IPS-20b (cell line): ENCODE results near the gene RDH14.

Experiments used
- H3K27ac ChIP-seq: one replicate; pipeline ENCODE4 v1.5.1; 2013; ENCODE audit warnings: low read length
- H3K27me3 ChIP-seq: 2 replicates; pipeline ENCODE4 v1.6.1; 2013; ENCODE audit warnings: mild to moderate bottlenecking, low read length, inconsistent platforms; ENCODE audit not compliant: insufficient read depth
- H3K36me3 ChIP-seq: 2 replicates; pipeline ENCODE4 v1.6.1; 2013; ENCODE audit warnings: low read depth, mild to moderate bottlenecking, inconsistent platforms, low read length, moderate library complexity; ENCODE audit not compliant: insufficient read depth
- H3K4me1 ChIP-seq: 2 replicates; pipeline ENCODE4 v1.6.1; 2013; ENCODE audit warnings: mild to moderate bottlenecking, control low read depth, inconsistent platforms, low read length, moderate library complexity; ENCODE audit not compliant: insufficient read depth
- H3K4me3 ChIP-seq: 2 replicates; pipeline ENCODE4 v1.5.1; 2013; ENCODE audit warnings: mild to moderate bottlenecking, low read length, inconsistent platforms
- H3K9ac ChIP-seq: 2 replicates; pipeline ENCODE4 v1.6.1; 2013; ENCODE audit warnings: low read depth, mild to moderate bottlenecking, inconsistent platforms, low read length, moderate library complexity
- H3K9me3 ChIP-seq: 2 replicates; pipeline ENCODE4 v1.6.1; 2013; ENCODE audit warnings: mild to moderate bottlenecking, low read depth, low read length, inconsistent platforms; ENCODE audit not compliant: insufficient read depth

RDH14 gene

DNA sequence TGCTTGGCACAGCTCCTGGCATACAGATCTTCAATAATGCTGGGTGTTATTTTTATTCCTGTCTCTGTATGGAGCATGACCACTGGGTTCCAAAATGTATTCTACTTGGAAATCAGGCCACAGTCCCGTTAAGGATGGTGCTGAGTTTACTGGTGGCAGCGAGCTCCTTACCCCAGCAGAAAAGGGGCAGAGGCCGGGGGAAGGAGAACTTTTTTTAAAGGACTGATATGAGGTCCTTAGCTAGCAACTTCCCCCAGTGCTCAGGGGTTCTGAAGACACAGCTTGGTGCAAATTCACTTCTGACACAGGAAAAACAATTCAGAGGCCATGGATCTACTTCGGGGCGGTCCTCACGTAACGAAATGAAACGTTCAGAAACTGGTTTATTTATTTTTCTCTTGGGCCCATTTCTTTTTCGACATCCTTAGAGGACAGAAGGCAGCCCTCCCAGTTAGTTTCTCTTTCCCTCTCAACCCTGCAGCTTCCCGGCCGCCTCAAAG is 872 bp downstream of the RDH14 start:
- H3K9ac ChIP-seq, result peak overlapping the region; percentile 69
- peaks cover 11% of the 10 kb centered on the region for H3K36me3 ChIP-seq
- H3K27me3 ChIP-seq, result no peaks in the 10 kb centered on the region
- peak overlapping the region; percentile 93 for H3K4me3 ChIP-seq
- no peak overlapping the region for H3K27ac ChIP-seq
- H3K9me3 ChIP-seq, result no peaks in the 10 kb centered on the region
- peaks cover 17% of the 10 kb centered on the region; the same call in 1 of the 2 replicates for H3K4me1 ChIP-seq

DNA sequence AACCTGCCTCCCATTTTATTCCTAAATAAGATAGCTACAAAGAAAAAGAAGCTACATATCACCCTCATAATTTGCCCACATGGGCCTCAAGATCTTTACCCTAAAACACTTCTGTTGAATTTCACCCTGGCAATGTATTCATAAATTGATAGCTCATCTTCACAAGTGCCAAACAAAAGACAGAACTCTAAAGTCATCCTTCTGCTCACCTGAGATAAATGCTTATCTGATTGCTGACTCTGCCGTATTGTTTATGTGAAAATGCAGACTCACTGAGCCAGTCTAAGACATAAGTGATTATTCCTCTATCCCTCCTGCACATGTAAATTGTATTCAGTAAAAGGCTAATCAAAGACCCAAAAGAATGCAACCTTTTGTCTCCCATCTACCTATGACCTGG is 2.0 kb downstream of the RDH14 start:
- H3K36me3 ChIP-seq, result peaks cover 14% of the 10 kb centered on the region
- H3K27ac ChIP-seq, result peak overlapping the region; percentile 63
- no peaks in the 10 kb centered on the region for H3K9me3 ChIP-seq
- H3K9ac ChIP-seq, result peak overlapping the region; percentile 69; the same call in 1 of the 2 replicates
- peaks cover 17% of the 10 kb centered on the region; the same call in 1 of the 2 replicates for H3K4me1 ChIP-seq
- peak overlapping the region; percentile 93 for H3K4me3 ChIP-seq
- no peaks in the 10 kb centered on the region for H3K27me3 ChIP-seq

DNA sequence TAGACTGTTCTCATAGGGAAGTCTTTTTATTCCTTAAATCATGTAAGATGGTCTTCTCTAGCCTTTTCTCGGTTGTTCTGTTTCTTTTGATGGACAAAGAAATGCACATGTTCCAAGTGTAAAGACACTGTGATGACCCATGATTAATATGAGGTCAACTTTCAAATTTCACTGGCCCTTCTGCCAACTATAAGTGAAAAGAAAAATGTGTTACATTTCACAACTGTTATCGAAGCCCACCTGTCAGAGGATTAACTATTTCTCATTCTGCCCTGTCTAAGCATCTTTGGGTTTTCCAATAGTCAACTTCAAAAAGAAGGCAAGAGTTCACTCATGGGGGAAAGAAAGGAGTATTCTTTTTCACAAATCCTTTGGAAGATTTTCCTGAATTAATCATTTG is 3.3 kb downstream of the RDH14 start:
- H3K9ac ChIP-seq, result no peak overlapping the region
- H3K9me3 ChIP-seq, result no peaks in the 10 kb centered on the region
- peaks cover 17% of the 10 kb centered on the region; the same call in 1 of the 2 replicates for H3K4me1 ChIP-seq
- no peak overlapping the region for H3K4me3 ChIP-seq
- H3K36me3 ChIP-seq, result peaks cover 14% of the 10 kb centered on the region
- no peak overlapping the region for H3K27ac ChIP-seq
- H3K27me3 ChIP-seq, result no peaks in the 10 kb centered on the region

DNA sequence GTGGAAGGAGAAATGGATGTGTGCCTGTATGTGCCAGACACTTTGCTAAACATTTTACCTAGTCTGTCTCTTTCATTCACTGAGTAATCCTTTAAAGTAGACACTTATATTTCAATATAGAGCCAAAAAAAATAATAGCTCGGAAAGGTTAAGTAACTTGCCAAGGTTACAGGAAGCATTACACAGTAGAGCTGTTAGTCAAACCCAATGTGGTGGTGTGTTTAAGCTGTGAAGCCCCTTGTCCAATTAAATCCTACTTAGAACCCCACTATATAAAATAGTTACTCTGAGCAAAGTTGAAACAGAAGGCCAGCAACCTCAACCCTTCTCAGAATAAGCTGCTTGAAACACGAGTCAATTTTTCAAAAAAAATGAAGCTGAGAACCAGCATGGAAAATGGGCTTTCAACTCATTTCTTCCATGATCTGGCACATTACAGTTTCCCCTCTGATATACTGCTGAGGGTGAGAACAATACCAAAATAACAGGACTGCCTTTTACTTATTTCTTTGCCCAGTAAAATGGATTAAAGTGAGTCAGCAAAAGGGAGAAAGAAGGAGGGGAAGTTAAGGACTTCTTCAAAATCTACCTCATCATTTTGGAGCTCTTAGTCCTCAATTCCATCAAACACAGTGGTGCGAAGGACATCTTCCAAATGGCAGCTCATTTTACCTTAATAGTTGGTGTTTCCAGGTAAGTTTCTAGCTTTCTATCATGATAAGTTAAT is 7.9 kb downstream of the RDH14 start:
- Histone ChIP-seq H3K27ac (no peak overlapping the region), H3K9me3 (no peaks in the 10 kb centered on the region), H3K4me3 (no peak overlapping the region), H3K9ac (no peak overlapping the region), H3K36me3 (peaks cover 14% of the 10 kb centered on the region), H3K27me3 (no peaks in the 10 kb centered on the region), H3K4me1 (0 out of 2 replicates have a peak, but pooled peaks cover under 1% of the 10 kb centered on the region)

DNA sequence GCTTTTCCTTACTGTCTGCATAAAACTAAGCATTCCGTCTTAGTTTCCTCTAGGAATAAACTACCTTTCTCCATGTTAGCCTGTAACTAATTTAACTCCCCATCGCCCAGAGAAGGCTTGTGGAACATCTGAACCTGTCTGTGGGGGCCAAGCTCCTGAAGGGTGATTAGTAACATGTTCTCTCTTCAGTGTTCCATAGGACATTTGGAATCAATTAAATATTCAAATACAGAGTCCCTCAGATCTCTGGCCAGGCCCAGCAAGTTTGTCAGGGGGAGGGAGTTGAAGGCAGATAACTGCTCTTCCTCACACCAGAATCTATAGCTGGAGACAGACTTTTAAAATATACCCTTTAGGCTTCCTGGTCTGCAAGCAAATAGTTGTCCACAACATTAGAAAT is 8.8 kb downstream of the RDH14 start:
- H3K36me3 ChIP-seq, result peaks cover 14% of the 10 kb centered on the region

DNA sequence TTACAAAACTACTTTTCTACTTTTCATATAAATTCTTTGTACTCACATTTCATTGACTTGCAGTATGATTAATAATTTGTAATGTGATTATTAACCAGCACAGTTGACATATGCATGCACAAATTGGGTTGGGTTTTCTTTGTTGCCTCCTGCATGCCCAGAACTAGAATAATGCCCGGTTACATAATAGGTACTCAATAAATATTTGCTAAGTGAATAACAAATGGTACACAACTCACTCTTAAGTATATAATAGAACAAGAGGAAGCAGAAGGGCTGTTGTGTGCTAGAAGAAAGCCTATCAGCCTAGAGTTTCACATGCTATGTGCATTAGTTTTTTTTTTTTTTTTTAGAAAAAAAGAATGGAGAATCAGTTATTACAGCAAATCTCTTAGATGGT is 9.3 kb downstream of the RDH14 start:
- Histone ChIP-seq H3K36me3 (peaks cover 14% of the 10 kb centered on the region), H3K4me3 (no peak overlapping the region), H3K27me3 (no peaks in the 10 kb centered on the region), H3K27ac (no peak overlapping the region), H3K4me1 (peaks cover 8% of the 10 kb centered on the region; the same call in 1 of the 2 replicates), H3K9me3 (no peaks in the 10 kb centered on the region), H3K9ac (no peak overlapping the region)

More for the DNA sequence above, 8.8 kb downstream of the RDH14 start:
- H3K9ac ChIP-seq, result no peak overlapping the region
- H3K9me3 ChIP-seq, result no peaks in the 10 kb centered on the region
- no peaks in the 10 kb centered on the region for H3K27me3 ChIP-seq
- H3K4me3 ChIP-seq, result no peak overlapping the region
- H3K27ac ChIP-seq, result no peak overlapping the region
- H3K4me1 ChIP-seq, result peaks cover 5% of the 10 kb centered on the region; the same call in 1 of the 2 replicates

DNA sequence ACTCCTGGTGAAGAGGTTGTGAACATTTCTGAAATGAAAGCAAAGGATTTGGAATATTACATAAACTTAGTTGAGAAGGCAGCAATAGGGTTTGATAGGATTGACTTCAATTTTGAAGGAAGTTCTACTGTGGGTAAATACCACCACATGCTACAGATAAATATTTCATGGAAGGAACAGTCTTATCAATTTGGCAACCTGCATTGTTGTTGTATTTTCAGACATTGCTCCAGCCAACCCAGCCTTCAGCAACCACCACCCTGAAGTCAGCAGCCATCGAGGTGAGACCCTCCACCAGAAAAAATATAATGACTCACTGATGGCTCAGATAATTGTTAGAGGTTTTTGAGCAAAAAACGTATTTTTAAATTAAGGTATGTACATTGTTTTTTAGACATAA is 10.0 kb downstream of the RDH14 start:
- H3K27me3 ChIP-seq, result no peaks in the 10 kb centered on the region
- H3K9ac ChIP-seq, result no peak overlapping the region
- peaks cover 8% of the 10 kb centered on the region; the same call in 1 of the 2 replicates for H3K4me1 ChIP-seq
- no peak overlapping the region for H3K27ac ChIP-seq
- H3K9me3 ChIP-seq, result no peaks in the 10 kb centered on the region
- peaks cover 11% of the 10 kb centered on the region for H3K36me3 ChIP-seq
- H3K4me3 ChIP-seq, result no peak overlapping the region

DNA sequence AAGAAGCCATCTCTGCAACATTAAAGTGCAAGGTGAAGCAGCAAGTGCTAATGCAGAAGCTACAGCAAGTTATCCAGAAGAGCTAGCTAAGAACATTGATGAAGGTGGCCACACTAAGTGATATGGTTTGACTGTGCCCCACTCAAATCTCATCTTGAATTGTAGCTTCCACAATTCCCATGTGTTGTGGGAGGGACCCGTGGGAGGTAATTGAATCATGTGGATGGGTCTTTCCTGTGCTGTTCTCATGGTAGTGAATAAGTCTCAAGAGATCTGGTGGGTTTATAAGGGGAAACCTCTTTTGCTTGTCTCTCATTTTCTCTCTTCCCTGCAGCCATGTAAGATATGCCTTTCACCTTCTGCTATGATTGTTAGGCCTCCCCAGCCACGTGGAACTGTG is 11.4 kb downstream of the RDH14 start:
- Histone ChIP-seq H3K36me3 (no peaks in the 10 kb centered on the region; the same call in 1 of the 2 replicates), H3K4me1 (peaks cover 8% of the 10 kb centered on the region; the same call in 1 of the 2 replicates), H3K9me3 (no peaks in the 10 kb centered on the region), H3K9ac (no peak overlapping the region), H3K27me3 (no peaks in the 10 kb centered on the region), H3K4me3 (no peak overlapping the region), H3K27ac (no peak overlapping the region)

DNA sequence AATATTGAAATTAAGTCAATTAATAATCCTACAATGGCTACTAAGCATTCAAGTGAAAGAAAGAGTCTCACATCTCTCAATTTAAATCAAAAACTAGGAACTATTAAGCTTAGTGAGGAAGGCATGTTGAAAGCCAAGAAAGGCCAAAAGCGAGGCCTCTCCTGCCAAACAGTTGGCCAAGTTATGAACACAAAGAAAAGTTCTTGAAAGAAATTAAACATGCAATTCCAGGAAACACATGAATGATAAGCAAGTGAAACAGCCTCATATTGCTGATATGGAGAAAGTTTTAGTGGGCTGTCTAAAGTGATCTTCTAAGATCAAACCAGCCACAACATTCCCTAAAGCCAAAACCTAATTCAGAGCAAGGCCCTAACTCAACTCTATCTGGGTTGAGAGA is 11.8 kb downstream of the RDH14 start:
- Histone ChIP-seq H3K27ac (no peak overlapping the region), H3K4me3 (no peak overlapping the region), H3K27me3 (no peaks in the 10 kb centered on the region), H3K9ac (no peak overlapping the region), H3K4me1 (peaks cover 8% of the 10 kb centered on the region; the same call in 1 of the 2 replicates), H3K9me3 (no peaks in the 10 kb centered on the region), H3K36me3 (no peaks in the 10 kb centered on the region; the same call in 1 of the 2 replicates)

DNA sequence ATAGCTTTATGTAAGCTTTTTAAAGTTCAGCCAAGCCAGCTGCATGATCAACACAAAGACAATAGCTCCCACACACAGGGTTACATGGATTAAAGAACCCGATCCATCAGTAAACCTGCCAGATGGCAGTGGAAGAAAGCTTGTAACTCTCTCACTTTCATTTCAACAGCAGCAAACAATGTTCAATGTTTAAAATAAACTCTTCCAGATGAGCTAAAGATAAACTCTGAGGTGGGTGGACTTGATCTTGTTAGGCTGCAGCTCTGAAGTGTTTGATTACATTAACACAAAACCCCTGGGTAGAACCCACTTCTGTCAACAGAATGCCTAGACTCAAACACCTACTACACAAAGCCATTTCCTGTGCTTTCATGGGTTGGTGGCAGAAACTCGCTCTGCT is 13.9 kb downstream of the RDH14 start:
- Histone ChIP-seq H3K4me1 (peaks cover 8% of the 10 kb centered on the region; the same call in 1 of the 2 replicates), H3K36me3 (no peaks in the 10 kb centered on the region), H3K9ac (no peak overlapping the region), H3K27me3 (no peaks in the 10 kb centered on the region), H3K27ac (peak overlapping the region; percentile 32), H3K4me3 (no peak overlapping the region), H3K9me3 (no peaks in the 10 kb centered on the region)

DNA sequence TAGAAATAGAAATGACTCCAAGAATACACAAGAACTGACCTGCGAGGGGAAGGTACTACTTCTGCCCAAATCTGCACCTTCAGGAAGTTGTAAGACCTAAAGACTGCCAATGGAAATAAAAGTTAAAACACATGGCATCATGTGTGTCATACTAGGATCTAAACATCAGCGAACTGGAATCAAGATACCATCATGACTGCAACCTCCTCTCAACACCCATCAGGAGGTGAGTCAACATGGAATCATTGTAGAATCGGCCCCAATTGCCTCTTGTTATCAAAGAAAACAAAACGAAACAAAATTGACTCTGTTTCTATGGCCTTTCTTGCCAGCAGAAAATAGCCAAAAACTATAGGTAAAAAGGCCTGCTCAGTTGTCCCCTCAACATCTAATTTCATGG is 15.1 kb downstream of the RDH14 start:
- Histone ChIP-seq H3K36me3 (no peaks in the 10 kb centered on the region), H3K27ac (no peak overlapping the region), H3K4me3 (no peak overlapping the region), H3K9ac (no peak overlapping the region), H3K27me3 (no peaks in the 10 kb centered on the region), H3K4me1 (peaks cover 8% of the 10 kb centered on the region; the same call in 1 of the 2 replicates), H3K9me3 (no peaks in the 10 kb centered on the region)

DNA sequence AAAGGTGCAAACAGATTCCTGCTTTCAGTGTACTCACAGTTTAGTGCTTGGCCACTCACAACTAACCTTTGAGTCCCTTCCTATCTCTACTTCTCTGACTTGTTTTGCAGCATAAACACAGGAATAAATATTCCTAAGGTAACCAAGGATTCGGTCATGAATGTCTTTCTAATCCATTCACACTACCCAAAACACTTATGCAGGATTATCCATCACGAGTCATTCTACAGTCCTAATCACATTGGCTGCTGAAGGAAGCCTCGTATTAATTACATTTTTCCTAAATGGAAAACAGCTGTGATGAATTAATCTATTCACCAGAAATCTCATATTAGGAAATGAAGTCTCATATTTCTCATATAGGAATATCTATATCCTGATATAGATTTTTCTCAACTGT is 16.3 kb downstream of the RDH14 start:
- no peak overlapping the region for H3K9ac ChIP-seq
- H3K4me1 ChIP-seq, result peaks cover 8% of the 10 kb centered on the region; the same call in 1 of the 2 replicates
- no peaks in the 10 kb centered on the region for H3K27me3 ChIP-seq
- H3K36me3 ChIP-seq, result no peaks in the 10 kb centered on the region
- H3K27ac ChIP-seq, result no peak overlapping the region
- no peak overlapping the region for H3K4me3 ChIP-seq
- no peaks in the 10 kb centered on the region for H3K9me3 ChIP-seq
